HepG2 (cell line): Measurements from ENCODE around the gene IQCM. TPM values are rescaled to one million over a fixed set of nuclear protein-coding genes. Genes with fewer than 3 reads are reported as not detected.

Experiments used
- ATAC-seq: fragments of 200-7000 bp; cut with Tn5 transposase; 3 replicates; pipeline ENCODE4 v1.9.1; 2020; ENCODE audit warnings: mild to moderate bottlenecking, moderate library complexity
- BruUV-seq: library from RNA; stranded (reverse); fragments of 400-500 nt; replicated peaks from 2 replicates; lab custom pipeline; 2021; lab: Mats Ljungman, UMichigan
- CTCF ChIA-PET: fragments of 300-600 bp; formaldehyde crosslinking; extraction: SDS; loops from one replicate; lab custom pipeline; 2021; ENCODE audit warnings: low total read pairs, inconsistent platforms, low intra/inter-chr PET ratio; lab: Yijun Ruan, JAX
- POLR2A ChIA-PET: fragments of 350-600 bp; sonication (Branson Sonifier 250); formaldehyde crosslinking; loops from one replicate; lab custom pipeline; 2020; ENCODE audit warnings: antibody characterized with exemption, inconsistent platforms; lab: Yijun Ruan, JAX
- DNase-seq: peaks from one replicate; pipeline ENCODE4 v3.0.0-alpha.2; 2015; ENCODE audit warnings: low spot score
- FAIRE-seq: peaks from 3 replicates; lab custom pipeline; 2011; peaks lifted over from hg19 to GRCh38; lab: Jason Lieb, UNC
- H2AFZ ChIP-seq: one replicate; pipeline ENCODE4 v1.6.1; 2011; ENCODE audit warnings: low read length, inconsistent platforms
- H3K27ac ChIP-seq: fragments of 300-600 bp; 3 replicates; pipeline ENCODE4 v1.8.0; 2011; ENCODE audit warnings: mixed run types, mild to moderate bottlenecking, mixed read lengths, low read length, inconsistent platforms; ENCODE audit not compliant: insufficient read depth; ENCODE audit errors: extremely low read length
- H3K27me3 ChIP-seq, 2 experiments: fragments of 200-600 bp in 1 of 2; 2 replicates in 1 of 2; 3 replicates in 1 of 2; pipeline versions ENCODE4 v1.6.0 to v1.8.0; 2011; ENCODE audit warnings: low read length in 2 of 2, mild to moderate bottlenecking in 2 of 2, moderate library complexity in 2 of 2, inconsistent platforms in 1 of 2; ENCODE audit not compliant: insufficient read depth in 2 of 2, control insufficient read depth in 1 of 2
- H3K36me3 ChIP-seq, 2 experiments: fragments of 200-600 bp in 1 of 2; replicated peaks in 1 of 2; 2 replicates in 1 of 2; 3 replicates in 1 of 2; pipeline versions ENCODE4 v1.5.1 to v1.8.0; 2011; ENCODE audit warnings: low read length in 2 of 2, inconsistent platforms in 1 of 2; ENCODE audit not compliant: insufficient read depth in 2 of 2, control insufficient read depth in 1 of 2
- H3K4me1 ChIP-seq: 2 replicates; pipeline ENCODE4 v1.5.1; 2012; ENCODE audit warnings: low read length, inconsistent platforms; ENCODE audit not compliant: insufficient read depth
- H3K4me2 ChIP-seq: 2 replicates; pipeline ENCODE4 v1.6.0; 2011; ENCODE audit warnings: low read depth, low read length, inconsistent platforms
- H3K4me3 ChIP-seq, 3 experiments: fragments of 200-600 bp in 1 of 3; sonication (generic), shearing (Covaris generic) in 1 of 3; replicated peaks in 1 of 3; 2 replicates each; pipeline ENCODE4 v1.5.1; 2011 to 2016; ENCODE audit warnings: low read length in 3 of 3, inconsistent platforms in 2 of 3, low read depth in 2 of 3, mild to moderate bottlenecking in 2 of 3, control low read depth in 1 of 3, mixed read lengths in 1 of 3; ENCODE audit not compliant: insufficient read depth in 1 of 3
- H3K79me2 ChIP-seq: one replicate; pipeline ENCODE4 v1.6.1; 2011; ENCODE audit warnings: low read length, inconsistent platforms; ENCODE audit not compliant: insufficient read depth
- H3K9ac ChIP-seq: 2 replicates; pipeline ENCODE4 v1.6.0; 2011; ENCODE audit warnings: mild to moderate bottlenecking, low read depth, low read length, inconsistent platforms; ENCODE audit not compliant: insufficient read depth
- H3K9me3 ChIP-seq: 2 replicates; pipeline ENCODE4 v1.5.1; 2012; ENCODE audit warnings: mild to moderate bottlenecking, low read length
- H4K20me1 ChIP-seq: 2 replicates; pipeline ENCODE4 v1.6.0; 2011; ENCODE audit warnings: inconsistent platforms, mild to moderate bottlenecking, low read length, moderate library complexity; ENCODE audit not compliant: insufficient read depth
- ATF7 ChIP-seq, 2 experiments: fragments of 450-650 bp in 1 of 2; sonication (generic) in 1 of 2; formaldehyde crosslinking in 1 of 2; IDR thresholded peaks; 2 replicates each; pipeline versions ENCODE4 v1.4.0 to v1.6.1; 2016 to 2020; ENCODE audit warnings: antibody characterized with exemption in 1 of 2, mild to moderate bottlenecking in 1 of 2, missing genetic modification reagents in 1 of 2
- CREB1 ChIP-seq, 2 experiments: fragments of 450-650 bp in 1 of 2; IDR thresholded peaks; 2 replicates each; pipeline ENCODE4 v1.6.1; 2016 to 2017; ENCODE audit warnings: control low read depth in 1 of 2, mild to moderate bottlenecking in 1 of 2, missing compliant biosample characterization in 1 of 2, missing genetic modification characterization in 1 of 2
- NKX3-1 ChIP-seq: sonication (generic); formaldehyde crosslinking; IDR thresholded peaks from 2 replicates; pipeline ENCODE4 v1.5.0; 2020; ENCODE audit warnings: missing genetic modification reagents
- NR2F1 ChIP-seq, 2 experiments: fragments of 450-650 bp in 1 of 2; formaldehyde crosslinking in 1 of 2; IDR thresholded peaks; 2 replicates each; pipeline versions ENCODE4 v1.5.0 to v1.6.1; 2016 to 2020; ENCODE audit warnings: mild to moderate bottlenecking in 1 of 2, missing compliant biosample characterization in 1 of 2, missing genetic modification reagents in 1 of 2, moderate library complexity in 1 of 2
- SMAD9 ChIP-seq: sonication (generic); formaldehyde crosslinking; IDR thresholded peaks from 2 replicates; pipeline ENCODE4 v1.5.1; 2020; ENCODE audit warnings: mild to moderate bottlenecking, missing genetic modification reagents
- ZBTB20 ChIP-seq: sonication (generic); formaldehyde crosslinking; IDR thresholded peaks from 2 replicates; pipeline ENCODE4 v1.8.1; 2023; ENCODE audit warnings: missing genetic modification reagents, low read depth, mild to moderate bottlenecking, borderline replicate concordance
- ZNF431 ChIP-seq: sonication (generic); formaldehyde crosslinking; IDR thresholded peaks from 2 replicates; pipeline ENCODE4 v1.9.0; 2022; ENCODE audit warnings: missing genetic modification reagents, low read depth, mild to moderate bottlenecking, borderline replicate concordance
- ZNF484 ChIP-seq: sonication (generic); formaldehyde crosslinking; IDR thresholded peaks from 2 replicates; pipeline ENCODE4 v1.5.1; 2020; ENCODE audit warnings: mild to moderate bottlenecking, low read depth, missing genetic modification reagents, borderline replicate concordance
- WGBS: methylation state at CpG from one replicate; pipeline ENCODE4 v1.1.6; 2017; ENCODE audit warnings: low lambda C conversion rate; 5-methylcytosine and 5-hydroxymethylcytosine counted together
- in situ Hi-C: cut with HindIII; loops from 2 replicates; pipeline ENCODE4 v1.10.0; 2017; ENCODE audit warnings: low pct_unique_long_range_greater_than_20kb; ENCODE audit not compliant: extremely low pct_ligation_motif_present
- intact Hi-C: fragments of 100-400 bp; cut with micrococcal nuclease; formaldehyde crosslinking; loops from one replicate; pipeline ENCODE4 v1.10.0; 2022; ENCODE audit not compliant: unreplicated experiment
- polyA plus RNA-seq, 8 experiments: library from polyadenylated mRNA; depleted of rRNA in 3 of 8; stranded (reverse) in 7 of 8; unstranded in 1 of 8; fragments of >200 nt; fragmentation: Illumina TruSeq in 4 of 8; extraction: Trizol in 4 of 8; gene quantifications; 2 replicates each; pipeline versions ENCODE4 v1.2.1 to v1.2.3, GENCODE V29; 2011 to 2016; ENCODE audit warnings: low read depth in 4 of 8, missing spikeins in 1 of 8, mixed read lengths in 1 of 8; ENCODE audit not compliant: insufficient read depth in 1 of 8
- total RNA-seq, 5 experiments: library from RNA; depleted of rRNA; stranded (reverse); fragments of >200 nt; fragmentation: Illumina TruSeq; extraction: Trizol; gene quantifications; 2 replicates each; pipeline ENCODE4 v1.2.3, GENCODE V29; 2016; ENCODE audit warnings: low read depth in 1 of 5

IQCM gene
- total and polyA plus RNA-seq, 2 of the 13 experiments (the other 11 are each of a cell fraction or from before 2014, with no cell fraction given), result not detected

DNA sequence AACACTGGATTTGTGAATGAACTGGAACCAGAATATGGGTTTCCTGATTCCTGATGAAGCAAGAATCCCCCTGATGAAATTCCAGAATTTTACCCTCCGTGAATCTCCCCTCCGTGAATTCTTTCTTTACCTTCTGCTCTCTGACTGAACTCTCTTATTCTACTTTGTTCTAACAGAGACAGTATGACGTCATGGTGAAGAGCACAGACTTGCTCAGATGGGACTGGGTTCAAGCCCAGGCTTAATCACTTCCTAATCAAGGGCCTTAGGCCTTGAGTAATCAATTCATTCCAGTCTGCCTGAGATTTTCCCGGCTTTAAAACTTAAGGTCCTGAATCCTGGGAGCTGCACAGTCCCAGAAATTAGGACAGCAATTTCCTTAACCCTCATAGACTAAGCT is 64.5 kb downstream of the IQCM start:
- H3K4me2 ChIP-seq, result no peak overlapping the region
- H3K79me2 ChIP-seq, result no peaks in the 10 kb centered on the region
- no peaks in the 10 kb centered on the region for H3K9me3 ChIP-seq
- no peaks in the 10 kb centered on the region for H3K27me3 ChIP-seq
- no peak overlapping the region for H2AFZ ChIP-seq
- H4K20me1 ChIP-seq, result no peaks in the 10 kb centered on the region
- ATAC-seq, result no peak
- H3K27ac ChIP-seq, result no peak overlapping the region
- in situ Hi-C loops (no loop called here), intact Hi-C loops (no loop called here)
- no peak for FAIRE-seq
- H3K4me3 ChIP-seq, result no peak overlapping the region
- no peaks in the 10 kb centered on the region for H3K36me3 ChIP-seq
- no peaks in the 10 kb centered on the region for H3K4me1 ChIP-seq
- no TSS peak for BruUV-seq
- no peak for DNase-seq
- CTCF ChIA-PET, result no interaction called here
- TF ChIP-seq ATF7 (IDR thresholded peaks at IDR 0.05), result peak; percentile 97
- no peak for TF ChIP-seq ATF7 (CRISPR knock-in tag; IDR thresholded peaks at IDR 0.05)
- TF ChIP-seq CREB1 (IDR thresholded peaks at IDR 0.05), result peak; percentile 90
- TF ChIP-seq CREB1 (CRISPR knock-in tag; IDR thresholded peaks at IDR 0.05), result no peak
- no peak for TF ChIP-seq SMAD9 (CRISPR knock-in tag)
- POLR2A ChIA-PET, result no interaction called here
- 18% methylated on average over 4 of the region's 4 CpGs for WGBS
- H3K9ac ChIP-seq, result no peak overlapping the region

DNA sequence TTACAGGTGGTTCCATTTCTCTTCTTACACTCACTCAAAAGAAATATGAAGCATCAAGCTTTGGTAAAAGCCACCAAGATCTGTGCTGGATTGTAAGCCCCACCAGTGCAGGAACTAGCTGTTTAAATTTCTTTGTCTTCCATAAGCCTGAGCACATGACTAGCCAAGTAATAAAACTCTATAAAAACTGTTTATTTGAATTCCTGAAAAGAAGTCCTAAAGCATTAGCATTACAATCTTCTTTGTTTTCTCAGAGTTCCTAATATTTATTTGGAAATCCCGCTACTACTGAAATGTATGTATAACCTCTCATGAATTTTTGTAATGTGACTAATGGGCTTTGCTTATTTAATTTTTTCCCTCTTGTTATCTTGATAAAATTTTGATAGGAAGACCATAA is 65.9 kb downstream of the IQCM start:
- H3K9ac ChIP-seq, result no peak overlapping the region
- WGBS, result 0% methylated on average over 1 of the region's 1 CpG
- H3K9me3 ChIP-seq, result no peaks in the 10 kb centered on the region
- H3K79me2 ChIP-seq, result no peaks in the 10 kb centered on the region
- BruUV-seq, result no TSS peak
- H2AFZ ChIP-seq, result no peak overlapping the region
- H3K36me3 ChIP-seq, result no peaks in the 10 kb centered on the region
- ATAC-seq (no peak), DNase-seq (no peak)
- H3K4me3 ChIP-seq, result no peak overlapping the region
- ChIA-PET POLR2A (no interaction called here), CTCF (no interaction called here)
- in situ Hi-C loops, result no loop called here
- H3K4me2 ChIP-seq, result no peak overlapping the region
- H4K20me1 ChIP-seq, result no peaks in the 10 kb centered on the region
- TF ChIP-seq NR2F1 (CRISPR knock-in tag; IDR thresholded peaks at IDR 0.05), result no peak
- TF ChIP-seq ZBTB20 (CRISPR knock-in tag), result no peak
- no peak for TF ChIP-seq NKX3-1 (CRISPR knock-in tag)
- TF ChIP-seq ZNF431 (CRISPR knock-in tag), result no peak
- no peak for TF ChIP-seq ZNF484 (CRISPR knock-in tag)
- TF ChIP-seq, all 625 proteins: peak for 0
- Histone ChIP-seq H3K27ac (no peak overlapping the region), H3K27me3 (no peaks in the 10 kb centered on the region), H3K4me1 (no peaks in the 10 kb centered on the region)
- no peak for FAIRE-seq
- intact Hi-C loops, result no loop called here
